Measurements from ENCODE around the gene UVRAG. TPM values are rescaled to one million over a fixed set of nuclear protein-coding genes. Genes with fewer than 3 reads are reported as not detected.

UVRAG gene
- total and polyA plus RNA-seq, 2 of the 13 experiments (the other 11 are each of a cell fraction or from before 2014, with no cell fraction given) = 9.7 to 17.3 TPM

DNA sequence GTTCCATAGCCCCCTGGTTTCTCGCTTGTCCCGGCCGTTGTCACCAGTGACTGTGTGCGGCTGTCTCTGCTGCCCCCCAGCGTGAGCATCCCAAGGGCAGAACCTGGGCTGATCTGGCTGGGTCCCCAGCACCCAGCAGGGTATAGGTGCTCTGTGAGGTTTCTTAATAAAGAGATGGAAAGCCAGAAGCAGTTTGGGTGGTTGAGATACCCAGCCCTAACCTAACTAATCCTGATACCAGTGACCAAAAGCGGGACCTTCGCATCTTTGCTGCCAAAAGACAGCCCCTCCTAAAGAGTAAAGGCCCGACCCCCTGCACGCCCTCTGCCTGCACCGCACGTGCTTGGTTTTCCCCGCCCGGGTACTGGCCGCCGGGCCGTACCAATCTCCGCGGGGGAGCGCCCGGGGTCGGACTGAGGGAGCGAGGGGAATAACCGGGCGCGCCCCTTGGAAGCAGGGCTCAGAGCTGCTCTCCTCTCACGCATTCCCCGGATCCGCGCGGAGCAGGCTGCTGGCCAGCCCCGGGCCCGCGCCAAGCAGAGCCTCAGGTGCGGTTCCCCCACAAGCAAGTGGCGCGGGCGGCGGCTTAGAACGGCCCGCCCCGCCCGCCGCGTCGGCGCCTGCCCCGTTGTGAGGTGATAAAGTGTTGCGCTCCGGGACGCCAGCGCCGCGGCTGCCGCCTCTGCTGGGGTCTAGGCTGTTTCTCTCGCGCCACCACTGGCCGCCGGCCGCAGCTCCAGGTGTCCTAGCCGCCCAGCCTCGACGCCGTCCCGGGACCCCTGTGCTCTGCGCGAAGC lies 46.7 kb upstream of the UVRAG start, which contains the start of gene DGAT2 (continued):
- TF ChIP-seq, protein P1, sequence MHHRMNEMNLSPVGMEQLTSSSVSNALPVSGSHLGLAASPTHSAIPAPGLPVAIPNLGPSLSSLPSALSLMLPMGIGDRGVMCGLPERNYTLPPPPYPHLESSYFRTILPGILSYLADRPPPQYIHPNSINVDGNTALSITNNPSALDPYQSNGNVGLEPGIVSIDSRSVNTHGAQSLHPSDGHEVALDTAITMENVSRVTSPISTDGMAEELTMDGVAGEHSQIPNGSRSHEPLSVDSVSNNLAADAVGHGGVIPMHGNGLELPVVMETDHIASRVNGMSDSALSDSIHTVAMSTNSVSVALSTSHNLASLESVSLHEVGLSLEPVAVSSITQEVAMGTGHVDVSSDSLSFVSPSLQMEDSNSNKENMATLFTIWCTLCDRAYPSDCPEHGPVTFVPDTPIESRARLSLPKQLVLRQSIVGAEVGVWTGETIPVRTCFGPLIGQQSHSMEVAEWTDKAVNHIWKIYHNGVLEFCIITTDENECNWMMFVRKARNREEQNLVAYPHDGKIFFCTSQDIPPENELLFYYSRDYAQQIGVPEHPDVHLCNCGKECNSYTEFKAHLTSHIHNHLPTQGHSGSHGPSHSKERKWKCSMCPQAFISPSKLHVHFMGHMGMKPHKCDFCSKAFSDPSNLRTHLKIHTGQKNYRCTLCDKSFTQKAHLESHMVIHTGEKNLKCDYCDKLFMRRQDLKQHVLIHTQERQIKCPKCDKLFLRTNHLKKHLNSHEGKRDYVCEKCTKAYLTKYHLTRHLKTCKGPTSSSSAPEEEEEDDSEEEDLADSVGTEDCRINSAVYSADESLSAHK (CRISPR knock-in tag; IDR thresholded peaks at IDR 0.05; ENCODE audit: borderline replicate concordance) = peak; percentile 56
- TF ChIP-seq ZNF563 (CRISPR knock-in tag; IDR thresholded peaks at IDR 0.05) (peak; percentile 68; the same call in 1 of the 2 replicates), ZNF296 (CRISPR knock-in tag; conservative IDR thresholded peaks at IDR 0.05) (0 out of 2 replicates have a peak, but pooled peaks have one; percentile 49), ZNF143 (CRISPR knock-in tag; IDR thresholded peaks at IDR 0.05) (0 out of 2 replicates have a peak, but pooled peaks have one; percentile 37), PCBP1 (IDR thresholded peaks at IDR 0.05; ENCODE audit: borderline replicate concordance, low read depth, low read length) (peak; percentile 95), ZNF792 (CRISPR knock-in tag; IDR thresholded peaks at IDR 0.05) (peak; percentile 46), NRL (CRISPR knock-in tag; IDR thresholded peaks at IDR 0.05; ENCODE audit: borderline replicate concordance) (peak; percentile 87), KAT8 (CRISPR knock-in tag; IDR thresholded peaks at IDR 0.05) (peak; percentile 68), NCOA5 (CRISPR knock-in tag; IDR thresholded peaks at IDR 0.05) (no peak), CEBPB (IDR thresholded peaks at IDR 0.05; ENCODE audit: borderline replicate concordance, low read depth, low read length) (no peak), SRSF4 (IDR thresholded peaks at IDR 0.05; ENCODE audit: low read depth, low read length, poor library complexity, severe bottlenecking) (no peak), ZNF839 (CRISPR knock-in tag; IDR thresholded peaks at IDR 0.05; ENCODE audit: borderline replicate concordance) (no peak; the same call in 1 of the 2 replicates), ZNF205 (CRISPR knock-in tag; IDR thresholded peaks at IDR 0.05) (no peak), ZSCAN30 (CRISPR knock-in tag; IDR thresholded peaks at IDR 0.05) (no peak), ZNF282 (IDR thresholded peaks at IDR 0.05; ENCODE audit: partially characterized antibody) (no peak), NFRKB (IDR thresholded peaks at IDR 0.05) (no peak), POLR2AphosphoS5 (IDR thresholded peaks at IDR 0.05; ENCODE audit: low read depth, low read length) (peak; percentile 64), ZNF746 (CRISPR knock-in tag; IDR thresholded peaks at IDR 0.05) (no peak)
- TF ChIP-seq, protein P2, sequence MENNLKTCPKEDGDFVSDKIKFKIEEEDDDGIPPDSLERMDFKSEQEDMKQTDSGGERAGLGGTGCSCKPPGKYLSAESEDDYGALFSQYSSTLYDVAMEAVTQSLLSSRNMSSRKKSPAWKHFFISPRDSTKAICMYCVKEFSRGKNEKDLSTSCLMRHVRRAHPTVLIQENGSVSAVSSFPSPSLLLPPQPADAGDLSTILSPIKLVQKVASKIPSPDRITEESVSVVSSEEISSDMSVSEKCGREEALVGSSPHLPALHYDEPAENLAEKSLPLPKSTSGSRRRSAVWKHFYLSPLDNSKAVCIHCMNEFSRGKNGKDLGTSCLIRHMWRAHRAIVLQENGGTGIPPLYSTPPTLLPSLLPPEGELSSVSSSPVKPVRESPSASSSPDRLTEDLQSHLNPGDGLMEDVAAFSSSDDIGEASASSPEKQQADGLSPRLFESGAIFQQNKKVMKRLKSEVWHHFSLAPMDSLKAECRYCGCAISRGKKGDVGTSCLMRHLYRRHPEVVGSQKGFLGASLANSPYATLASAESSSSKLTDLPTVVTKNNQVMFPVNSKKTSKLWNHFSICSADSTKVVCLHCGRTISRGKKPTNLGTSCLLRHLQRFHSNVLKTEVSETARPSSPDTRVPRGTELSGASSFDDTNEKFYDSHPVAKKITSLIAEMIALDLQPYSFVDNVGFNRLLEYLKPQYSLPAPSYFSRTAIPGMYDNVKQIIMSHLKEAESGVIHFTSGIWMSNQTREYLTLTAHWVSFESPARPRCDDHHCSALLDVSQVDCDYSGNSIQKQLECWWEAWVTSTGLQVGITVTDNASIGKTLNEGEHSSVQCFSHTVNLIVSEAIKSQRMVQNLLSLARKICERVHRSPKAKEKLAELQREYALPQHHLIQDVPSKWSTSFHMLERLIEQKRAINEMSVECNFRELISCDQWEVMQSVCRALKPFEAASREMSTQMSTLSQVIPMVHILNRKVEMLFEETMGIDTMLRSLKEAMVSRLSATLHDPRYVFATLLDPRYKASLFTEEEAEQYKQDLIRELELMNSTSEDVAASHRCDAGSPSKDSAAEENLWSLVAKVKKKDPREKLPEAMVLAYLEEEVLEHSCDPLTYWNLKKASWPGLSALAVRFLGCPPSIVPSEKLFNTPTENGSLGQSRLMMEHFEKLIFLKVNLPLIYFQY (CRISPR knock-in tag; IDR thresholded peaks at IDR 0.05; ENCODE audit: borderline replicate concordance) = peak; percentile 78
- TF ChIP-seq, protein P3, sequence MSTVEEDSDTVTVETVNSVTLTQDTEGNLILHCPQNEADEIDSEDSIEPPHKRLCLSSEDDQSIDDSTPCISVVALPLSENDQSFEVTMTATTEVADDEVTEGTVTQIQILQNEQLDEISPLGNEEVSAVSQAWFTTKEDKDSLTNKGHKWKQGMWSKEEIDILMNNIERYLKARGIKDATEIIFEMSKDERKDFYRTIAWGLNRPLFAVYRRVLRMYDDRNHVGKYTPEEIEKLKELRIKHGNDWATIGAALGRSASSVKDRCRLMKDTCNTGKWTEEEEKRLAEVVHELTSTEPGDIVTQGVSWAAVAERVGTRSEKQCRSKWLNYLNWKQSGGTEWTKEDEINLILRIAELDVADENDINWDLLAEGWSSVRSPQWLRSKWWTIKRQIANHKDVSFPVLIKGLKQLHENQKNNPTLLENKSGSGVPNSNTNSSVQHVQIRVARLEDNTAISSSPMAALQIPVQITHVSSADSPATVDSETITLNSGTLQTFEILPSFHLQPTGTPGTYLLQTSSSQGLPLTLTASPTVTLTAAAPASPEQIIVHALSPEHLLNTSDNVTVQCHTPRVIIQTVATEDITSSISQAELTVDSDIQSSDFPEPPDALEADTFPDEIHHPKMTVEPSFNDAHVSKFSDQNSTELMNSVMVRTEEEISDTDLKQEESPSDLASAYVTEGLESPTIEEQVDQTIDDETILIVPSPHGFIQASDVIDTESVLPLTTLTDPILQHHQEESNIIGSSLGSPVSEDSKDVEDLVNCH (CRISPR knock-in tag; IDR thresholded peaks at IDR 0.05) = no peak
- TF ChIP-seq, protein P4, sequence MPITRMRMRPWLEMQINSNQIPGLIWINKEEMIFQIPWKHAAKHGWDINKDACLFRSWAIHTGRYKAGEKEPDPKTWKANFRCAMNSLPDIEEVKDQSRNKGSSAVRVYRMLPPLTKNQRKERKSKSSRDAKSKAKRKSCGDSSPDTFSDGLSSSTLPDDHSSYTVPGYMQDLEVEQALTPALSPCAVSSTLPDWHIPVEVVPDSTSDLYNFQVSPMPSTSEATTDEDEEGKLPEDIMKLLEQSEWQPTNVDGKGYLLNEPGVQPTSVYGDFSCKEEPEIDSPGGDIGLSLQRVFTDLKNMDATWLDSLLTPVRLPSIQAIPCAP (CRISPR knock-in tag; IDR thresholded peaks at IDR 0.05; ENCODE audit: low read depth) = no peak

Data from HepG2 (cell line).